HUES64 (cell line): Measurements from ENCODE around the gene PSMD2.

Experiments used
- H3K27ac ChIP-seq: 2 replicates; pipeline ENCODE4 v1.7.0; 2013; ENCODE audit warnings: low read depth, low read length, inconsistent platforms
- H3K27me3 ChIP-seq: 2 replicates; pipeline ENCODE4 v1.6.1; 2013; ENCODE audit warnings: mild to moderate bottlenecking, low read length; ENCODE audit not compliant: insufficient read depth
- H3K36me3 ChIP-seq: 2 replicates; pipeline ENCODE4 v1.6.1; 2013; ENCODE audit warnings: mild to moderate bottlenecking, low read length; ENCODE audit not compliant: insufficient read depth
- H3K4me1 ChIP-seq: 2 replicates; pipeline ENCODE4 v1.6.1; 2013; ENCODE audit warnings: mild to moderate bottlenecking, low read length, moderate library complexity; ENCODE audit not compliant: insufficient read depth
- H3K4me3 ChIP-seq: 2 replicates; pipeline ENCODE4 v1.5.1; 2013; ENCODE audit warnings: mild to moderate bottlenecking, low read length, moderate library complexity
- H3K9ac ChIP-seq: 2 replicates; pipeline ENCODE4 v1.6.1; 2013; ENCODE audit warnings: mild to moderate bottlenecking, low read depth, low read length
- H3K9me3 ChIP-seq: 2 replicates; pipeline ENCODE4 v1.6.1; 2013; ENCODE audit warnings: low read depth, low read length; ENCODE audit not compliant: insufficient read depth
- WGBS: fragments of 150-250, 120-280 bp; methylation state at CpG from one replicate; pipeline ENCODE4 v1.1.7; 2013; ENCODE audit warnings: missing lambda C conversion rate; 5-methylcytosine and 5-hydroxymethylcytosine counted together

Gene PSMD2

DNA sequence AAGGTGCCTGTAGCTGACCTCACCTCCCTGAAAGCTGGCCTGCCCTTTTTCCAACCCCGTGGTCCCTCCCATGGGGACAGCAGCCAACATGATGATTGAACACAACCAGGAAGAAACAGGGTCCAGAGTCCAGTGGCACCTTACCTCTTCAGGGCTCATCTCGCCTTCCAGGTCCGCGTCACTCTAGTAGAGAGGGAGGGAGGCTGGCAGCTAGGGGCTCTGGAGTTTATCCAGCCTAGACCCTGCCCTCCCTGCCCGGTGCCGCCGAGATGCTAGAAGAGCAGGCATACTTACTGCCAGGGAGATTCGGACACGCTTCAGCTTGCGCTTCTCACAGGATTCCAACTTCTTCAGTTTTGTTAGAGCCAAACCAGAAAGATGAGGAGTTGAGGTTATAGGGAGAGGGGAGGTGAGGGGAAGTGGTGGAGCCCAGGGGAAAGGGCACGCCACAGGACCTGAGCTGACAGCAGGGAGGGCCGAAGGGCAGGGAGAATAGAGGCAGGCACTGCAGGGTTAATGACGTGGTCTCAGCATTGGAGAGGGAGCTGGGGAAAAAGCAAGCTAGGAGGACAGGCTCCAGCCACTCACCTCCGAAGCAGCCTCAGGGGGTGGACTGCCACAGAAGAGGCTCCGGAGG, 53.2 kb downstream of the PSMD2 start:
- H3K9ac ChIP-seq: no peak overlapping the region
- no peak overlapping the region for H3K27ac ChIP-seq
- peaks cover 47% of the 10 kb centered on the region for H3K36me3 ChIP-seq
- H3K27me3 ChIP-seq: no peaks in the 10 kb centered on the region
- peaks cover 3% of the 10 kb centered on the region; the same call in 1 of the 2 replicates for H3K4me1 ChIP-seq
- H3K4me3 ChIP-seq: no peak overlapping the region
- WGBS: 93% methylated on average over 15 of the region's 15 CpGs
- H3K9me3 ChIP-seq: no peaks in the 10 kb centered on the region

DNA sequence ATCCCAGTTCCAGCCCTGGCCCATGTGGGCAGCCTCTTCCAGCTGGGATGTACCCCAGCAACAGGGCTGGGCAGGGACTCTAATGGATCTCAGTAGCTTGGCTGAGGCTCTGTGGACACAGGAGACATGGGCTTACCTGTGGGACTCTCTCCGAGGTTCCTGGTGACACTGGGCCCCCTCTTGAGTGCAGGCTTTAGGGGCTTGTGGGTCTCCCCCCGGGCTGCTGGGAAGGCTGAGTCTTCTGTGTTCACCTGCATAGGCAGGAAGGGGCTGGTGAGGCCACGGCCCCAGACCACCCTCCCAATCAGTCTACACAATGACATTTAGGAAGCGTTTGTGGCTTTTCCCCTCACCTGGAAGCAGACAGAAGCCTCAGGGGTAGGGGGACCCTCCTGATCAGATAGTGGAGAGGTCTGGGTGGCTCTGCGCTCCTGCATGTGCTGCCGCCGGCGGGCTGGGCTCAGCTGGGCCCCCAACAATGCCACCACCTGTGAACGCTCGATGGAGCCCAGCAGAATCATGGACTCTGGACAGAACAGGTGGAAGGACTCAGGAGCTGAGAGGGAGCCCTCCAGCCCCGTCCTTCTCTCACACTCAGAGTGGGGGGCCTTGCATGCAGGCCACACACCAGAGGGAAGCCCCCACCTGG, 54.0 kb downstream of the PSMD2 start:
- H3K4me1 ChIP-seq: no peaks in the 10 kb centered on the region; the same call in 1 of the 2 replicates
- no peak overlapping the region for H3K27ac ChIP-seq
- no peaks in the 10 kb centered on the region for H3K9me3 ChIP-seq
- H3K4me3 ChIP-seq: no peak overlapping the region
- no peaks in the 10 kb centered on the region for H3K27me3 ChIP-seq
- 94% methylated on average over 11 of the region's 11 CpGs for WGBS
- H3K9ac ChIP-seq: no peak overlapping the region
- H3K36me3 ChIP-seq: peaks cover 55% of the 10 kb centered on the region

DNA sequence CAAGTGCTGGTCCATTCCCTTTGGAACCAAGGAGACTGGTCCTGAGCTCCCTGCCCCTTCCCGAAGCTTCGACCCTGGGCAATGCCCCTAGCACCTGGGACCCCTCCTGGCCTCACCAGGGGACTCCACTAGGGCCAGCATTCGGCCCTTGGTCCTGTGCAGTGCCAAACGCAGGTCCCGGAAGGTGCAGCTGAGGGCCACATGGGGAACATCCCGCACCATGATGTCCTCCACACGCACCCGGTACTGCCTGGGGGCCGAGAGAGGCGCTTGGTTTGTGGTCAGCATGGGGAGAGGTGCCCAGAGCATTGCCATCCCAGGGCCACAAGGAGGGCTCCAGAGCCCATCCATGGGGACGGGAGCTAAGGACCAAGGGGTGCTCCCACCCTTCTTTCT, 54.5 kb downstream of the PSMD2 start:
- H3K4me3 ChIP-seq: no peak overlapping the region
- H3K36me3 ChIP-seq: peaks cover 60% of the 10 kb centered on the region
- no peaks in the 10 kb centered on the region; the same call in 1 of the 2 replicates for H3K4me1 ChIP-seq
- H3K27me3 ChIP-seq: no peaks in the 10 kb centered on the region
- 95% methylated on average over 11 of the region's 11 CpGs for WGBS
- H3K9me3 ChIP-seq: no peaks in the 10 kb centered on the region
- no peak overlapping the region for H3K9ac ChIP-seq
- no peak overlapping the region for H3K27ac ChIP-seq

DNA sequence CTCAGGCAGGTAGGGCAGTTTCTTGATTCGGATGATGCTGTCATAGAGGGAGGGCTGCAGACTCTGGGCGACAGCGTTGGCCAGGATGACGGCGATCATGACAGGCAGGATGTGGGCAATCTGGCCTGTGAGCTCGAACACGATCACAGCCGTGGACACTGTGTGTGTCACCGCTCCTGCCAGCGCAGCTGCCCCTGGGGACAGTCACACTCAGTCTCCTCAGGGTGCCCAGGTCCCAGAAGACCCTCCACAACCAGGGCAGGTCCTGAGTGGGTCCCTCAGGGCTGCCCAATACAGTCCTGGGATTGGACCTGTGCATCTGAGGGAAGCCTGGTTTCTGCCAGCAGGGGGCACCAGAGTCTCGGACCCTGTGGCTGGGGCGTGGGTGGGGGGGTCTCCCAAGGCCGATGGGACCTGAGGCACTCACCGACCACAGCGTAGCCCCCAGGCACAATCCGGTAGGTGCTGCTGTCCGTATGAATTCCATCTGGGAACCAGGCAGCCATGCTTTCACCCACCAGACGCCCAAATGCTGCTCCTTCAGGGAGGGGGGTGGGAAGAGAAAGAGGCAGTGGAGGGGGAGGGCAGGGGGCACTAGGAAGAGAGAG, 55.2 kb downstream of the PSMD2 start:
- 76% methylated on average over 18 of the region's 18 CpGs for WGBS
- Histone ChIP-seq H3K4me3 (no peak overlapping the region), H3K4me1 (no peaks in the 10 kb centered on the region; the same call in 1 of the 2 replicates), H3K9me3 (no peaks in the 10 kb centered on the region), H3K36me3 (peaks cover 62% of the 10 kb centered on the region), H3K9ac (no peak overlapping the region), H3K27ac (no peak overlapping the region), H3K27me3 (no peaks in the 10 kb centered on the region)

DNA sequence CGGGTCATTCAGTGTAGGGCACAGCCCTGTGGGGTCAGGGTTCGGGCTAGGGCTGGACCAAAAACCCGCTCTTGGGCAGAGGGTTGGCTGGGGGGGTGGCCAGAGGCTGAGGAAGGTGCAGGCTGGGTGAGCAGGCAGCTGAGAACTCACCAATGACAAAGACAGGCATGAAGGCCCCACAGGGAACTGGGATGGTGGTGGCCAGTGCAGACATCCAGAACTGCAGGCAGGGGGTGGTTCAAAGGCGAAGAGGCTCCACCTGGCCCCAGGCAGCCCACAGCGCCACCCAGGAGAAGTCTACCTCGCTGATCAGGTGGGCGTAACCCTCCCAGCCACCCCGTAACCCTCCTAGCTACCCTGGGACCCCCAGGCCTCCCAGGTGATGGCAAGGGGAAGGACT, 55.7 kb downstream of the PSMD2 start:
- Histone ChIP-seq H3K9ac (no peak overlapping the region), H3K27me3 (no peaks in the 10 kb centered on the region), H3K27ac (no peak overlapping the region), H3K4me3 (no peak overlapping the region), H3K36me3 (peaks cover 62% of the 10 kb centered on the region), H3K4me1 (no peaks in the 10 kb centered on the region; the same call in 1 of the 2 replicates), H3K9me3 (no peaks in the 10 kb centered on the region)
- 87% methylated on average over 8 of the region's 8 CpGs for WGBS

DNA sequence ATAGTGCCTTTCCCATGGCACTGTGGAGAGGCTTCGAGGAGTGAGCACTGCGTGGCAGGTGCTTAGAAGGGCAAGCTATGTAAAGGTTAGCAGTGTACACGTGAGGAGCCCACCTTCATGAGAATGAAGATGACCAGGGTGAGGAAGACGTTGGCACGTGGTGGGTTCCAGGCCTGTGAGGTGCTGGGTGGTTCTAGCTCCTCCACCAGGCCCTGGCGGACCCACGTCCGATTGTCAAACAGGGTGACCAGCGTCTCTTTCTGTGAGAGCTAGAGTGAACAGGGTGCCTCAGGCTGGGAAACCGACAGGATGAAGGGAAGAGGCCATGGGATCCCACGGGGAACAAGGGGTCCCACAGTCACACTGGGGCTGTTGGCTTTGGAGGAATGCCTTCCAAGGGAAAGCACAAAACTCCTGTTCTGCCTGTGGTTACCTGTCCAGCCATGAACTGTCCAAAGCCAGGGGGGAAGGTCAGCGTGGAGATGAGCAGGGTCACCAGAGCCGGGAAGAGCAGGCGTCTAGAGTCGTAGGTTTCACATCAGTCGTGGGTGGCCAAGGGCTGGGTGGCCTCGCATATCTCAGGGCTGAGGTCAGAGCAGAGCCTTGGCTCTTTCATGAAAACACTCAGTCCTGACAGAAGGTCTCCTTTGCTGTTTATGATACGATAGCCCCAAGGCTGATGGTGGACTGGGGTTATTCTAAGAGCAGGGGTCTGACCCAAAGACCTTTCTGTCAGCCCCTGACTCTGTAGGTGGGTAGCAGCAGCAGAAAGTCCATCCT, 56.4 kb downstream of the PSMD2 start:
- H3K4me3 ChIP-seq: no peak overlapping the region
- no peak overlapping the region for H3K9ac ChIP-seq
- H3K4me1 ChIP-seq: peaks cover 6% of the 10 kb centered on the region
- H3K9me3 ChIP-seq: no peaks in the 10 kb centered on the region
- H3K27ac ChIP-seq: no peak overlapping the region
- 93% methylated on average over 18 of the region's 18 CpGs for WGBS
- peaks cover 62% of the 10 kb centered on the region for H3K36me3 ChIP-seq
- 0 out of 2 replicates have a peak, but pooled peaks cover 1% of the 10 kb centered on the region for H3K27me3 ChIP-seq

DNA sequence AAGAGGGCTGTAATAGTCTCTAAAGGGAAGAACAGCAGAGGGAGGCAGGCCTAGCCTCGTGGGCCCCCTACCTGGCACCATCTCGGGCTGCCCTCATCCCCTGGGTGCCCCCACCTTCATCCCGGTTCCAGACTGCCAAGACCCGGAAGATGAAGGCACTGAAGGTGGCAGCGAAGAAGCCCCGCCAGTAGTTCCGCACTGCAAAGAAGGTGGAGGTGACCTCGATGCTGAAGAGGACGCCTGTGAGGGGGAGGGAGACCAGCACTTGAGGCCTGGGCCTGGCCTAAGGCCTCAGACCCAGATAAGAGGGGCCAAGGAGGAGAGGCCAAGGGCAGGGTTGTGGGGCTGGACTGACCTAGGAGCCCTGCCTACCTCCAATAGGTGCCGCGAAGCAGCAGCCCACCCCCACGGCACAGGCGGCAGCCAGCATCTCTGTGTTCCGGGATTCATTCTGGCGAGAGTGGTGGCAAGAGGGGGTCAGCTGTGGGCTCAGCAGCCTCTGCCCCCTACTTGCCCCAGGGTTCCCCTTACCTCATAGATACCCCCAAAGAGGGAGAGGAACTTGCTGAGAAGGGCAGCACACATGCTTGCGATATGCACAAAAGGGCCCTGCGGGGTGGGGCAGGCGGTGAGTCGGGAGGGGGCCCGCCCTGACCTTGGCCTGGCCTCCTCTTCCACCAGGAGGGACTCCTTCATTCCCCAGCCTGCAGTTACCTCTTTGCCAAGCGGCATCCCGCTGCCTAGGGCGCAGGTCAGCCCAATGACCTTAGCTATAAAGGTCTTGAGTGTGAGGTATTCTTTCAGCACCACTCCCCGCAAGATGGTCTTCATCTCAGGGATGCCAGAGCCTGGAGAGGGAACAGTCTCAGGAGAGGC, 58.4 kb downstream of the PSMD2 start:
- WGBS: 94% methylated on average over 24 of the region's 24 CpGs
- Histone ChIP-seq H3K36me3 (peaks cover 49% of the 10 kb centered on the region), H3K4me3 (no peak overlapping the region), H3K4me1 (peaks cover 10% of the 10 kb centered on the region), H3K27me3 (peaks cover 8% of the 10 kb centered on the region), H3K27ac (no peak overlapping the region), H3K9ac (no peak overlapping the region), H3K9me3 (no peaks in the 10 kb centered on the region)

DNA sequence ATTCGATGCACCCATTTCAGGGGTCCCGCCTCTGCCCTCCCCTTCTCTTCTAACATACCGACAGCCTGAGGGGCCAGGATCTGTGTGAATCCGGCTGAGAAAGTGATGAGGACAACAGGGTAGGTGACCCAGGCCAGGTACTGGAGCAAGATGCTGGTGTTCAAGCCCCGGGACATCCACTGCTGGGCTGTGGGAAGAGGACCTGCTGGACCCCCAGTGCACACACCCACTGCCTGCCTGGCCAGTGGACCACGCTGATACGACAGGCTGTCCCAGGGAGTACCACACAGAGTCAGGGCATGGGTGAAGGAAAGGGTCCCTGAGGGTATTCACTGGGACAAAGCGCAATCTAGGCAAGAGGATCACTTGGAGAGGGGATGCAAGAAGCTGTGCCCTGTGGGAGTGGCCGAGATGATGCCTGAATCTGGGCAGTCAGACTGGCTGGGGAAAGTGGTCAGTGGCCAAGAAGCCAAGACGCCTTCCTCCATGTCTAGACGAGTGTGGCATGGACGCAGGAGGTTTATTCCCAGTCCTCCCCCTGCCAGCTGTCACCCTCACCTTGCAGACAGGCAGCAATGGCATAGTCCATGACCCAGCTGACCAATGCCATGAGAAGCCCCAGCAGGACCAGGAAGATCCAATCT, 59.2 kb downstream of the PSMD2 start:
- H3K9ac ChIP-seq: no peak overlapping the region
- peaks cover 41% of the 10 kb centered on the region for H3K36me3 ChIP-seq
- no peak overlapping the region for H3K27ac ChIP-seq
- H3K4me1 ChIP-seq: peaks cover 10% of the 10 kb centered on the region
- peaks cover 8% of the 10 kb centered on the region for H3K27me3 ChIP-seq
- H3K4me3 ChIP-seq: no peak overlapping the region
- WGBS: 98% methylated on average over 12 of the region's 12 CpGs
- H3K9me3 ChIP-seq: no peaks in the 10 kb centered on the region
